A204.1 (cell line): Measurements from ENCODE around the gene MARCHF11.

Experiments
- FAIRE-seq: peaks from 2 replicates; lab custom pipeline; 2012; peaks lifted over from hg19 to GRCh38; lab: Jason Lieb, UNC

MARCHF11 gene, protein sequence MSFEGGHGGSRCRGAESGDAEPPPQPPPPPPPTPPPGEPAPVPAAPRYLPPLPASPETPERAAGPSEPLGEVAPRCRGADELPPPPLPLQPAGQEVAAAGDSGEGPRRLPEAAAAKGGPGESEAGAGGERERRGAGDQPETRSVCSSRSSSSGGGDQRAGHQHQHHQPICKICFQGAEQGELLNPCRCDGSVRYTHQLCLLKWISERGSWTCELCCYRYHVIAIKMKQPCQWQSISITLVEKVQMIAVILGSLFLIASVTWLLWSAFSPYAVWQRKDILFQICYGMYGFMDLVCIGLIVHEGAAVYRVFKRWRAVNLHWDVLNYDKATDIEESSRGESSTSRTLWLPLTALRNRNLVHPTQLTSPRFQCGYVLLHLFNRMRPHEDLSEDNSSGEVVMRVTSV

DNA sequence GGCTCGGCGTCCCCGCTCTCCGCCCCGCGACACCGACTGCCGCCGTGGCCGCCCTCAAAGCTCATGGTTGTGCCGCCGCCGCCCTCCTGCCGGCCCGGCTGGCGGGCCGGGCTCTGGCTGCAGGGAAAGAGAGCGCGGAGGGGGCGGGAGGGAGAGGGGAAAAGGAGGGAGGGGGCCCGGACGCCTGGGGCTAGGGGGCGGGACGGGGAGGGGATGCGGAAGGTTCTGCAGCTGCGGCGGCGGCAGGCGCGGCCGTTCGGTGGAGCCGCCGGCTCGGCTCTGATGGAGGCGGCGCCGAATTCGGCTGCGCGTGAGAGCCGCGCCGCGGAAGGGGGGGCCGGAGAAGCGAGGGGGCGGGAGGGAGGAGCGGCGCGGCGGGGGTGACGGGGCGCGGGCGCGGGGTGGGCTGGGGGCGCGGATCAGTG is at the start of gene MARCHF11:
Gene MARCHF11, minus strand, starts transcription at position 281 of the 425 bp plus-strand sequence. Its CDS starts 216 bp downstream, at position 65.
- FAIRE-seq, result no peak

DNA sequence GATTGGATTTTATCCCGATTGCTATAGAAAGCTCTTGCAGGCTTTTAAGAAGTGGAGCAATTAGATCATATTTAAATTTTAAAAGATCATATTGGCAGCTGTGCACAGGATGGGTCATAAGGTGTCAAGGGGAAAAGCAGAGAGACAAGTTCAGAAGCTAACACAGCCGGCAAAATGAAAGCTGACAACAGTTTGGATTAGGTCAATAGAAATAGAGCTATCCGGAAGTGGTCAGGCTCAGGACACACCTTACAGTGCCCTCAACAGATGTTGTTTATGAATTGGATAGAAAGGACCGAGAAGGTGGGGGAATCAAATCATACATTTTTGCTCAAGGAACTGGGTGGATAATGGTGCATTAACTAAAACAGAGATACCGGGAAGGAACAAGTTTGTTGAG is 46.3 kb upstream of the MARCHF11 start:
- FAIRE-seq, result no peak

DNA sequence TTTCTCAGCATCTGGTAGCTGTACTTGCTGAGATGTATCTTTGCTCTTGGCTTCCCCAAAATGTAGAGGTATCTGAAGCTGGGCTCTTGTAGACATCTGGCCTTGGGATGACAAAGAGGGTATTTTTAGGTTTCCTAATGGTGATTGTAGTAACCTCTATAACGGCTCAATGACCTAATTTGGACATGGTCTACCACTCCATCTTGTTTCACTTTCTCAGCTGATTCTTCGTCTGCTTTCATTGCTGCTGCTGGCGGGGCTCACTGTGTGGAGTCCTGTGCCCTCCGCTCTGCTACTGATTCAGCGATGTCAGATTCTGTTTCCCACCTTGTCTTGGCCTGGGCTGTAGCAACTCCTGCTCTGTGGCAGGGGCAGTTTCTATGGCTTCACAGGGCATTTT is 12.7 kb upstream of the MARCHF11 start:
- FAIRE-seq, result no peak

DNA sequence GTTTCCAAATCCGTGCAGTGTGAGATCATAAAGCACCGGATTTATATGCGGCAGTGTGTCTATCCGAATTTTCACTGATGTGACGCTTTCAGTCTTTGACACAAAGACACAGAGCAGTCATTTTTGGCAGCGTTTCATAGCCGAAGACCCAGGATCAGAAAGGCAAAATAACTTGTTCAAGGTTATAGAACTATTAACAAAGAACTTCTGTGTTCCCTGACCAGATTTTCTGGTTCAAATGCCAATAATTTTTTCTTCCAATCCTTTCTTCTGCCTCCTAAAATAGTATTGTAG is 1.1 kb upstream of the MARCHF11 start:
- FAIRE-seq, result no peak

DNA sequence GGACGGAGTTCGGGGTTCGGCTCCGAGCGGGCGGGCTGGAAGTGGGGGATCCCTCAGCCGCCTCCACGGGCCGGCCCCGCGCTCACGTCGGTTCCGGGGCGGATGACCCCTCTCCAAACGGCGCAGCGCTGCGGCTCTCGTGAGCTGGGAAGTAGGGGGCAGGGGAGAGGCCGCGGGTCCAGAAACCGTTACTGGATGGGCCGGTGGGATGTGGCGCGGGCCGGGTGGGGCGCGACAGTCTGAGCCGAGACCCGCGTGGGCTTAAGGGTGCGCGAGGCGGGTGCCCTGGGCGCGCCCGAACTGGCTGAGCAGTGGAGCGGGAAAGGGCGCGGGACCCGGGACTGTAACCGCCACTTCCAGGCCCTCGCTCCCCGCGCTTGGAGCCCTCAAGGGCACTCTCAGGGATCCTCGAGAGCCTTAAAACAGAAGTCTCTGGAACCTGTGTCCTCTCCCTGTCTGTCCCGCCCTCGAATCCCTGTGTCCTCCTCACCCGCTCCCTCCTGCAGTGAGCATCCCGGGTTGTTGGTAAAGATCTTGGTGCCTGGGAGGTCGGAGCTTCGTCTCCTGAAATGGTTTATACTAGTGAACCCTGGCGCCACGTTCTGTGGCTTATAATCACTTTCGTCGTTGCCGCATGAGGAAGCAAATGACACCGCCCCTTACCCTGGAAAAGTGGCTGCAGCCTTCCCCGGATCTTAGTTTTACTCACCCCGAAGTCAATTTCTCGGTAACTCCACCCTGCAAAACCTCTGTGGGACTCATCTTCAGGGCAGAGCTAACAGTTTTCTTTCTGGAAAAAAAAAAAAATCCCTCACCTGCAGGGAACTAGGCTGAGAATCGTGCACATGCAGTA is 571 bp upstream of the MARCHF11 start:
- no peak for FAIRE-seq

DNA sequence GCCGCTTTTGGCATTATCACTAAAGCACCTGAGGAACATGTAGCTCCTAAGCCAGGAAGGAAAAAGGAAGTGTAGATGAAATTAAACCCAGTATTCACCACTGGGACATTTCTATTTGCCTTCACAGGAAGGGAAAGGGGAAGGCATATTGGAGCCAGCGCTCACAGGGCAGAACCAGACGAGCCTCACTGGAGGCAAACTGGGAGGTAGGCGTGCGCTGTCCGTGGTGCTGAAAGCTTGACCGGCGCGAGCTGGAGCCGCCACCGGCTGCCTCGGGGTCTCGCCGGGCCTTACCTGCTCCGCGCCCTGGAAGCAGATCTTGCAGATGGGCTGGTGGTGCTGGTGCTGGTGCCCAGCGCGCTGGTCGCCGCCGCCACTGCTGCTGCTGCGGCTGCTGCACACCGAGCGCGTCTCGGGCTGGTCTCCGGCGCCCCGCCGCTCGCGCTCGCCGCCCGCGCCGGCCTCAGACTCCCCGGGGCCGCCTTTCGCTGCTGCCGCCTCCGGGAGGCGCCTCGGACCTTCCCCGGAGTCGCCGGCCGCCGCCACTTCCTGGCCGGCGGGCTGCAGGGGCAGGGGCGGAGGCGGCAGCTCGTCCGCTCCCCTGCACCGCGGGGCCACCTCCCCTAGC is 732 bp downstream of the MARCHF11 start:
- no peak for FAIRE-seq

DNA sequence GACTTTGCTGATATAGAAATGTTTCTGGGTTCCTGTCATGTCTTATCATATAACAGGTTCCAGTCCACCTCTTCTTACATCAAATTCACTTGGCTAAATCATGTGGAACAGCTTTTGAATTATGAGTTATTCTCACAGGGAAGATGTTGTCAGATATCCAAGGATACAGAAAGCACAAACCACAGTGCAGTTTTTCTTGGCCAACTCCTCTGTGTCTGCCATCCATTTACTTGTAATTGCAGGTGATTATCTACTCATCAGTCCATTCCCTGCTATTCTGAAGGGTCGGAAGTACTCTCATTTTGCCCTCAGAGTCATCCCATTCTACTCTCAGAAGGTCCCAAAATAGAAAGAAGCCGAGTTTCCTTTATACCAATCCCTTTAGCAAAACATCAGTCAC is 10.0 kb downstream of the MARCHF11 start:
- no peak for FAIRE-seq

DNA sequence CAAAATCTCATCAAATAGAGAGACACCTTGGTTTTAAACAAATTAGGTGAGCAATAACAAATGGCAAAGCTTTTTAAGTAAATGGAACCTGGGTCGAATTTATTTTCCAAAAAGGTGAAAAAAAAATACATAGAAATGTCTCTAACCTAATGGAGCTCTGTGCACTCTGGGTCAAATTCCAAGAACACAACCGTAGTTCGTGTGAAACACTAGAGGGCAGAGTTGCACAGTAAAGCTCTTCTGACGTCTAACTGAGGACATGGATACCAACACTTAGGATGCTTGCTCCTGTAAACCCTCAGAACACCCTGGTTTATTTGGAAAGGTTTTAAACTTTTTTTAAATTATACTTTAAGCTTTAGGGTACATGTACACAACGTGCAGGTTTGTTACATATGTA is 18.9 kb downstream of the MARCHF11 start:
- peak; percentile 87 for FAIRE-seq

DNA sequence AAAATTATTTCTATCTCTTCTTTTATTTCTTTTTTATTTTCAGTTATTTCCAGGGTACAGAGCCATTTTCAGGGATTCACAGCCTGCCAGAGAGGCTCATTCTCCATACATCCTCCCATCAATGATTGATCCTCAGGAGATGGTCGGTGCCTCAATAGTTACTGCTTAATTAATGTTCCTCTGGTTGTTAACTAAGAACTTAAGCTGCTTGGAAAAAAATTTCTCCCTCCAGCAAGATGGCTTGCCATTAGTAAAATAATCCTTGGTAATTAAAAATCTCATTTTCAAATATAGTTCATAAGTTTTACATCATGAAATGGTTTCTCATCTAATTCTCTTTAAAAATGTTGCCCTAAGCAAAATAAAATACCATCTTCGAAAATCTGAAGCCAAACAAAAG is 20.0 kb downstream of the MARCHF11 start:
- FAIRE-seq, result no peak

DNA sequence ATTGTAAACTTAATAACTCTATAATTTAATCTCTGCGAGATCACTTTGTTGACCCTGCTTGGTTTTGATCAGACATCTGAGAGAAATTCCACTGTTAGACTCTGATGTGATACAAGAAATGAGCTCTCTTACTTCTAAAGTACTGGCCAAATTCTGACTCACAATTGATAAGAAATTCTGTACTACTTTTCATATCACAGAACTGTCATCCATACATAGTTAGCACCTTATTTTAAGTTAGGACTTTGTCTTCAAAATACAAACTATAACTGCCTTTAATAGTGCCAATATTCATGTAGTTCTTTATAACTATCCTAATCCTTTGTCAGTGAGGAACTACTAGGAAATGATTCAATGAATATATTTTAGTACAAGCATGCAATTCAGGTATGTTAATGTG is 23.4 kb downstream of the MARCHF11 start:
- FAIRE-seq, result no peak

DNA sequence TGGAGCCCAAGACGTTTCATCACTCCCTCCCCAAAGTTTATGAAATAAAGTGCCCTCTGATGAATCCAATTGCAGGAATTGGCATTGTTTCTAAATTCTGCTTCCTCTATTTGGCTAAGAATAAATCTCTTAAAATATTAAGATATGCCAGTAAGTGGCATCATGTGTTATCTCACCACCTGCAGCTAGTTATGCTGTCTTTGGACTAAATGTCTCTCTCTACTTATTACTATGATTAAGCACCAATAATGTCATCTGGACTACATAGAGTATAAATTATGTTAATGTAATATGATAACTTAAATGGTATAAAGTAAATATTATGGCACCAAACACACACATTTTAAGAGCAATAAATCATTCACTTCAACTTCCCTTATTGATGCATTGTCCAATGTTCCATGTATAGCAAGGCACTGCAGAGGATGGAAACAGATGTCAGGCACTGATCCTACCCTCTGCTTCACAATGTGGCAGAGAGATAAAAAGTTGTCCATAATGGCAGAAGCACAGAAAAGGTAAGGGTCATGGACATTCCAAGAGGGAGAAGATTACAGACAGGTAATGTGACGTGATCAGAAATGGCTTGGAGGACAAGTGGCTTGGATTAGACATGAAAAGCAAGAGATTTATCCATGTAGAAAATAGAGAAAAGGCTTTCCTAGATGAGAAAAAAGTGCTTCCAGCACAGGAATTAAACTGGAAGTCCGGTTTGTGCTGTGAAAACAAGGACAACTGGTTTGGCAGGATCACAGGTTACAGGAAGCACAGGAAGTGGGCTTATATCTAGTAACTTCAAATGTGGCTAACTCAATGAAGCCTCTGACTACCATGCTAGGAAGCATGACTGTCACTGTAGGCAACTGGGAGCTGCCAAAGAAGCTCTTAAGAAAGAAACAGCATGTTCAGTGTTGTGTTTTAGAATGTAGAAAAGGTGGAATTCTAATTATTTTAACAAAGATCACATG is 26.7 kb downstream of the MARCHF11 start:
- no peak for FAIRE-seq

DNA sequence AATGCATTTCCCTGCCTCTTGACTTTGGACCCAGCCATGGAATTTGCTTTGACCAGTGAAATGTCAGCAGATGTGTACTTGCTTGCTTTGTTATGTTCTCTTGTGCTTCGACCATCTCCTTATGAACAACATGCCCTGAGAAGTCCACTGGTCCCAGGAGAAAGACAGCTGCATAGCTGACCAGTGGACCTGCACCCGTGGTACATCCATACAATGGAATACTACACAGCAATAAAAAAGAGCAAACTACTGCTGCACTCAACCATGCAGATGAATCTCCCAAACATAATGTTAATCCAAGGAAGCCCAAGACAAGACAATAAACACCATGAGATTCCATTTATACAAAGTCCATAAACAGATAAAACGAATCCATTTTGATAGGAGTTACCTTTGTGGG is 30.0 kb downstream of the MARCHF11 start:
- FAIRE-seq, result no peak

DNA sequence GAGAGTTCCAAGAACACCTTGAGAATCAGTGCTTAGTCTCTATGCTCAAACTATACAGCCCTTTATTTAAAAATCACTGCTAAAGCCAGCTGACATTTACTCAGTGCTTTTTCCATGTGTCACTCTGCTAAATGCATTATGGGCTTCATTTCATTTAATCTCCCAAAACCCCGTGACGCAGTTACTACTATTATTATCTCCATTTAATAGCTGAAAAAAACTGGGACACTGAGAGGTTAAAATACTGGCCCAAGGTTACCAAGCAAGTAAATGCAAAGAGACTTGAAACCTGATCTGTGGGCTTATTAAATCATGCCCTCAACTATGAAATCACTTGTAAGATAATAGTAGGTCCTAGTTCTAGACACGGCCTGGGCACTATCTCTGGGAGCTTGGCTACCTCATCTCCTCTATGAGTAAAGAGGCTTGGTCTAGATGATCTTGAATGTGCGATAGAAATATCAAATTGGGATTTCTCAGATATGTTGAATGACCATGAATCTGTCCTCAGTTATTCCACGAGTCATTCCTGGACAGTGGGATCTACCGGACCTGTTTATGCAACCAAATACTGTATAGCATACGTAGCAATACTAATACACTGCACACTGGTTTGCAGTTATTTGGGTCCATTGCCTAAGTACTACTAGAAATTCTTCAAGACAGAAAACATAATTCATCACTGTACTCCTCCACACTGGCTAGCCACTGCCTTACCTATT is 32.3 kb downstream of the MARCHF11 start:
- no peak for FAIRE-seq

DNA sequence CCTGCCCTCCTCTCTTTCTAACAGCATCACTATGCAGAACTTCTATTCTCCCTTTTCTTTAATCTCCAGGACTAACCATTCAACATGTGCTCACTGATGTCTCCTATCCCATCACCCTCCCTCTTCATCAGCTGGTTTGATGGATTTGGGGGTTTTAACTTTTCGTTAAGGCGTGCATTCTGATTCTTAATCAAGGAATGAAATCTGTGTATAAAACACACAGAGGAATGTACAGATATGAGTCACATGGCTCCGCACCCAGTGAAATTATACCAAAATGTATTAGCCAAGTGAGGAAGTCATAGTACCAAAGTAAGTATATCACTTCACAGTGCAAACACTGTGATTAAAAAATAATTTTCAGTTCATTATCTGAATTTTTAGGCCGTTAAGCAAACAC is 35.2 kb downstream of the MARCHF11 start:
- no peak for FAIRE-seq

DNA sequence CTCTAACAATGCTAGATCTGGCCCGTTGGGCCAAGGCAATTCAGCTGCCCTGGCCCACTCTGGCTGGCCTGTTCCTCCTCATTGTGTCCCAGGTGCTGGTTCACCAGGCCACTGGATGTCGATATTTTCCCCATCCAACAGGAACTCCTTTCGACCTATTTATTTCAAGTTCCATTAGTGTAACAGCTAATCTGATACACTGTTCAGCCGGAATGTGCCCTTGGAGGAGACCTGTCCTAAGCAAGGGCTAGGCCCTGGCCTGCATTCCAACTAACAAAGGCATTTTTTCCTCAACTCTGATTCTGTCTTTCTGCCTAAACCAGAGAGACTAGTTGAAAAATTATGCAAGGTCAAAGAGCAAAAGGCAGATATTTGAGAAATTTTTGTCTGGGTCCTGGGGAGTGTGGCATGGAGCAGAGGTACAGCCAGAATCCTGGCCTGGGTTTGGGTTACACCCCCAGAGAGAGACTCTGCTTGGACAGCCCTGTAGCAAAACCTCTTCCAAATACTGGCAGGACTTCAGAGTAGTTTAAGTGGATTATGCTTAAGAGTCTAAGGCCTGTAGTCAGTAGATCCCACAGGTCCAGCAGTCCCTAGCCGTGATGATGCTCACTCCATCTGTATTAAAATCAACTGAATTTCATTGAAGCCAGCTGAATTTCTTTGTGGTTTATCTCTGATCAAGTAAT is 36.1 kb downstream of the MARCHF11 start:
- FAIRE-seq, result no peak

DNA sequence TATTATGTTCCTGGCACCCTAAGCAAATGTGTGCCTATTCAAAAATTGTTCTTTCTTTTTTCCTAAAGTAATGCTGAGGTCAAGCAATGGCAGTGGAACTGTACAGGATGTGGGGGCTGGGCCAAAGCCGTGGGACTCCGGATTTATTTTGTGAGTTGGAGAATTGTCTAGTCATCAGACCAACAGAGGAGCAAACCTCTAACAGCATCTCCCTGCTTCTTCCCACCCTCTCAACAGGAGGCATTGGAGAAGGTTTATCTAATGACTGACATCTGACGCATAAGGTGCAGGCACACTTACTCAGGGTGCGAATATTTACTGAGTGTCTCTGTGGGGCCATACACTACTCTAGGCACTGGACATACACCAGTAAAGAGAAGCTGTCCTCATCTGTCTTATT is 38.6 kb downstream of the MARCHF11 start:
- FAIRE-seq, result no peak

DNA sequence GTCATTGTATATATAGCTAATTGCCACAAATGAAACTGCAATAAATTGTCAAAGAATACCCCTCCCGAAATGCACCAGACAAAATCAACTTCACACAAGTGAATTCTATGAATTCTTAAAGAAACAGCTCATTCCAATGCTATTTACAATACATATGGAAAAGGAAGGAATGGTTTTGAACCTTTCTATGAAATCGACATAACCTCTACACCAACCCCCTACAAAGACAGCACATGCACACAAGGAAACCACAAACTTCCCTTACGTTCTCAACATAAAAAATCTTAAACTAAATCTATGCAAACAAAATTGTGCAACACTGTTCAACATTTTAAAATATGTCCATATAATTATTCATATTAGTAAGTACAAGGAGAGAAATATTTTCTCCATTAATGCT is 39.2 kb downstream of the MARCHF11 start:
- FAIRE-seq, result no peak

DNA sequence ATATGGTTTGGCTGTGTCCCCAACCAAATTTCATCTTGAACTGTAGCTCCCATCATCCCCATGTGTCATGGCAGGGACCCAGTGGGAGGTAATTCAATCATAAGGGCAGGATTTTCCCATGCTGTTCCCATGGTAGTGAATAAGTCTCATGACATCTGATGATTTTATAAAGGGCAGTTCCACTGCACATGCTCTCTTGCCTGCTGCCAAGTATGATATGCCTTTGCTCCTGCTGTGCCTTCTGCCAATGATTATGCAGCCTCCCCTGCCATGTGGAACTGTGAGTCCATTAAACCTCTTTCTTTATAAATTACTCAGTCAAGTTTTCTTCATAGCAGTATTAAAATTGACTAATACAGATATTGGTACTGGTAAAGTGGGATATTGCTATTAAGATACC is 42.4 kb downstream of the MARCHF11 start:
- no peak for FAIRE-seq

DNA sequence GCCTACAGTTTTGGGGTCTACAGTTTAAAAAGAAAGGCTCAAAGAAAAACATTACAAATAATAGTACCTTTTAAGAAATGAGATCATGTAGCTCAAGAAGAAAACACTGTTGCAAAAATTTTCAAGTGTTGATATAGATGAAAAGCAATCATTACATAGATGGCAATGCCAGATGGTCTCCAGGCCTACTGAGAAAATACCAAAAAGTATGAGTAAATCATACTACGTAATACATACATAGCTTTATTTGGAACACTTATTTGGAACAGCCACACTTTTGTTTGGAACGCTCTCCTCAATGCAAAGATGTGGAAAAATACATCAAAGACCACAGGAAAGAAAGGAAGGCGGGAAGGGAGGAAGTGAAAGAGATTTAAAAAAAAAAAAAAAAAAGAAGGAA is 44.1 kb downstream of the MARCHF11 start:
- FAIRE-seq, result no peak

DNA sequence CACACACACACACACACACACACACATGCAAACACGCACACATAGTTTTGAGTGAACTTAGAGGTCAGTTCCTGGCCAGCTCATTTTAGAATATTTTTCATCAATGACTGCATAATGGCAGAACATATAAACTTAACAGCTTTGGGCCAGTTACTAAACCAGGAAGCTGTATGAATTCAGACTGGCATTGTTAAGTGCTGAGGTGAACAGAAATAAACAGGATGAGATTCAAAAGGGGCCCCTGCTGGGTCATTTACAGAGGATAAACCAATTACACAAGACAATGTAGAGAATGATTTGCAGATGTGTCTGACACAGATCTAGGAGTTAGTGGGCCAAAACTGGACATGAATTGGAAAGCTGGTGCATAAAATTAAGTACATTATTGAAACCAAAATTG is 44.6 kb downstream of the MARCHF11 start:
- no peak for FAIRE-seq

DNA sequence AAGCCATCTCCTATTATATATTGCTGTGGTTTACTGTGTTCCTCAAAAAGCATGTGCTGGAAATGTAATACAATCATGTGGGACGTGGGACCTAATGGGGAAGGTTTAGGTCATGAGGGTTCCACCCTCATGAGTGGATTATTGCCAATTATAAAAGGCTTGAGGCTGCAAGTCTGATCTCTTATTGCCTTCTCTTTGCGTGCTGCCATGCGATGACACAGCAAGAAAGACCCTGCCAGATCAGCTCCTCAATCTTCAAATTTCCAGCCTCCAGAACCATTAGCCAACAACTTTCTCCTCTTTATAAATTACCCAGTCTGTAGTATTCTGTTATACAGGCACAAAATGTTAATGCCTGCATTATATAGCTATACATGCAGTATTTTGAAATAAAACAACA is 45.4 kb downstream of the MARCHF11 start:
- FAIRE-seq, result no peak
